Measurements from ENCODE around the gene APOM. TPM values are rescaled to one million over a fixed set of nuclear protein-coding genes. Genes with fewer than 3 reads are reported as not detected.

APOM gene
- total RNA-seq, 1 donor from 2014 or later: 1.8 TPM

GRCh38 chr6:31692353-31692752 lies 36.7 kb downstream of the APOM start:
- Histone ChIP-seq H3K36me3 (ENCODE audit: control insufficient read depth, insufficient read depth, low read length) (no peaks in the 10 kb centered on the region), H3K27me3 (ENCODE audit: control insufficient read depth, insufficient read depth, low read length) (no peaks in the 10 kb centered on the region), H3K4me3 (ENCODE audit: low read depth, low read length) (no peak overlapping the region)
- DNase-seq (ENCODE audit: low read depth): no peak
- TF ChIP-seq CTCF (IDR thresholded peaks at IDR 0.05; ENCODE audit: insufficient read depth, low read length, poor library complexity, severe bottlenecking): no peak

GRCh38 chr6:31692886-31693285 lies 37.2 kb downstream of the APOM start:
- Histone ChIP-seq H3K4me3 (ENCODE audit: low read depth, low read length) (no peak overlapping the region), H3K36me3 (ENCODE audit: control insufficient read depth, insufficient read depth, low read length) (no peaks in the 10 kb centered on the region), H3K27me3 (ENCODE audit: control insufficient read depth, insufficient read depth, low read length) (no peaks in the 10 kb centered on the region)
- no peak for TF ChIP-seq CTCF (IDR thresholded peaks at IDR 0.05; ENCODE audit: insufficient read depth, low read length, poor library complexity, severe bottlenecking)
- no peak for DNase-seq (ENCODE audit: low read depth)

GRCh38 chr6:31693535-31693934 lies 37.8 kb downstream of the APOM start:
- Histone ChIP-seq H3K4me3 (ENCODE audit: low read depth, low read length) (no peak overlapping the region), H3K36me3 (ENCODE audit: control insufficient read depth, insufficient read depth, low read length) (no peaks in the 10 kb centered on the region), H3K27me3 (ENCODE audit: control insufficient read depth, insufficient read depth, low read length) (no peaks in the 10 kb centered on the region)
- no peak for TF ChIP-seq CTCF (IDR thresholded peaks at IDR 0.05; ENCODE audit: insufficient read depth, low read length, poor library complexity, severe bottlenecking)
- DNase-seq (ENCODE audit: low read depth): no peak

- Histone ChIP-seq H3K36me3 (ENCODE audit: control insufficient read depth, insufficient read depth, low read length) (no peaks in the 10 kb centered on the region), H3K4me3 (ENCODE audit: low read depth, low read length) (no peak overlapping the region), H3K27me3 (ENCODE audit: control insufficient read depth, insufficient read depth, low read length) (no peaks in the 10 kb centered on the region)
- DNase-seq (ENCODE audit: low read depth): no peak
- no peak for TF ChIP-seq CTCF (IDR thresholded peaks at IDR 0.05; ENCODE audit: insufficient read depth, low read length, poor library complexity, severe bottlenecking)
Observed at GRCh38 chr6:31697555-31697954, 41.9 kb downstream of the APOM start.

- no peaks in the 10 kb centered on the region for H3K27me3 ChIP-seq (ENCODE audit: control insufficient read depth, insufficient read depth, low read length)
- H3K36me3 ChIP-seq (ENCODE audit: control insufficient read depth, insufficient read depth, low read length): no peaks in the 10 kb centered on the region
- DNase-seq (ENCODE audit: low read depth): no peak
- TF ChIP-seq CTCF (IDR thresholded peaks at IDR 0.05; ENCODE audit: insufficient read depth, low read length, poor library complexity, severe bottlenecking): no peak
- H3K4me3 ChIP-seq (ENCODE audit: low read depth, low read length): no peak overlapping the region
Observed at GRCh38 chr6:31700740-31701401, 45.2 kb downstream of the APOM start.
